ENCODE data around the gene HCRTR2. TPM values are rescaled to one million over a fixed set of nuclear protein-coding genes. Genes with fewer than 3 reads are reported as not detected.
"Not testable (repeated sequence)": the region's sequence is repeated elsewhere in the genome, so short reads cannot be mapped to it uniquely, and the experiment has no call there.

HCRTR2 gene
- total RNA-seq, 4 donors from 2014 or later: not detected

DNA sequence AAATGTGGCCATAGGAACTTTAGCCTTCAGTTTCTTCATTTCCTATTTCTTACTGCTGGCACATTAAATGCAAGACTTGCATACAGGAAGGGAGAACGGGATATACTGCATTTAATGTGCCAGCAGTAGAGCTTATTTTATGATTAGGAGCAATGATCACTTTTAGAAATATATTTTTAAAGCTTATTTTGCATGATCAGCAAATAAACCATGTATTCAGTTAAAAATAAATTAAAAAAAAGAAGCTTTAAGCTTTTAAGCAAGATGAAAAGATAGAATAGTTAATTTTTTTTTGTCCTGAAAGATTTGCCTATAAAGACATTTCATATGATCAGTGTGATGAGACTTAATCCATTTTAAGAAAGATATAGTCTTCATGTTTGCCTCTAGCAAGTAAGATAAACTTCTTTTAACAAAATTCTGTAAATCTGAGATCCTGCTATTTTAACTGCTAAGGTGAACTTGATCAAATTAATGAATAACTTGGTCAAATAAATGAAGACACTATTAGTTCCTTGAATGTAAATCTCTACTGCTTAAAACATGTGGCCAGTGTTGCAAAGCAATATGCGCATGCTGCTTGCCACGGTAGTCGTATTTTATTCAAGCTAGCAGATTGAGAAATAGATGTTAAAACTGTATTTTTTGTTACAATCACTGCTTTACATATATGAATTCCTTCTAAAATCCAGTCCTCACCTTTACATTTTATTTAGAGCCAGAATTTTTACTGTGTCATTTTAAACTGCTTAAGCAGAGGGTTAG, 36.2 kb upstream of the HCRTR2 start:
- no peak for DNase-seq
- H3K27me3 ChIP-seq: no peaks in the 10 kb centered on the region
- no peaks in the 10 kb centered on the region for H3K4me1 ChIP-seq
- TF ChIP-seq CTCF (IDR thresholded peaks at IDR 0.05) (no peak), POLR2A (IDR thresholded peaks at IDR 0.05) (no peak)
- H3K4me3 ChIP-seq (replicated peaks in 1 of 3): no peak overlapping the region
- WGBS, 2 donors: 87 to 90% methylated on average over 4 of the region's 4 CpGs
- H3K27ac ChIP-seq: no peak overlapping the region
- intact Hi-C loops (cut with DNase I): no loop called here
- no peaks in the 10 kb centered on the region for H3K36me3 ChIP-seq
- H3K9me3 ChIP-seq: no peaks in the 10 kb centered on the region

DNA sequence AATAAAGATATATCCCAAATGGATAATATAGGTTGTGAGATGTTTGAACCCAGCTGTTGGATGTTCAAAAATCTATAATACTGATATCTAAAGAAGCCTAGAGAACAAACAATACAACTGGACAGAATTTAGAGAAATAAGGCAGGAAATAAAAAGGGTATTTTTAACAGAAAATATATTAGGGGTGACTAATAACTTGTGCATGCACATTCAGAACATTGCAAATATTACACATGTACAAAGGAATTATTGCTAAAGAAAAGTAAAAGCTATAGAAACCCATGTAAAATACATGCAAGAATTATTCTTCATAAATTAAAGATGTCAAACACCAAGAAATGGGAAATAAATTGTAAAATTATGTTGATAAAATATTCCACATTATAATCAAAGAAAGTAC, 32.7 kb upstream of the HCRTR2 start:
- TF ChIP-seq CTCF (IDR thresholded peaks at IDR 0.05) (no peak), POLR2A (IDR thresholded peaks at IDR 0.05) (no peak)

GRCh38 chr6:55142610-55143009, 31.7 kb upstream of the HCRTR2 start:
- Histone ChIP-seq H3K27ac (no peak overlapping the region), H3K36me3 (no peaks in the 10 kb centered on the region), H3K4me3 (replicated peaks in 1 of 3) (no peak overlapping the region), H3K4me1 (no peaks in the 10 kb centered on the region), H3K9me3 (no peaks in the 10 kb centered on the region), H3K27me3 (no peaks in the 10 kb centered on the region)
- WGBS, 2 donors: 47 to 88% methylated on average over 2 of the region's 2 CpGs
- intact Hi-C loops (cut with DNase I): no loop called here
- no peak for DNase-seq
- no peak for TF ChIP-seq POLR2A (IDR thresholded peaks at IDR 0.05)
- no peak for TF ChIP-seq CTCF (IDR thresholded peaks at IDR 0.05)

More for the DNA sequence above, 32.7 kb upstream of the HCRTR2 start:
- H3K36me3 ChIP-seq: no peaks in the 10 kb centered on the region
- DNase-seq: no peak
- no peaks in the 10 kb centered on the region for H3K9me3 ChIP-seq
- H3K4me1 ChIP-seq: no peaks in the 10 kb centered on the region
- H3K4me3 ChIP-seq (replicated peaks in 1 of 3): no peak overlapping the region
- H3K27ac ChIP-seq: no peak overlapping the region
- intact Hi-C loops (cut with DNase I): no loop called here
- H3K27me3 ChIP-seq: no peaks in the 10 kb centered on the region

DNA sequence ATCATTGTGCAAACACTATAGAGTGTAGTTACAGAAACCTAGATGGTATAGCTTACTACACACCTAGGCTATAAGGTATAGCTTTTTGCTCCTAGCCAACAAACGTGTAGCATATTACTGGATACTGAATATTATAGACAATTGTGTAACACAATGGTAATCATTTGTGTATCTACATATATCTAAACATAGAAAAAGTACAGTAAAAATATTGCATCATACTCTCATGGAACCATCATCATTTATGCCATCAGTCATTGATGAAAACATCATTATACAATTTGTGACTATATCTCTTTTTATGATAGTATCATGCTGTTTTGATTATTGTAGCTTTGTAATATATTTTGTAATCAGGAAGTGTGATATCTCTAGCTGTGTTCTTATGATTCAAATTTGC, 21.0 kb upstream of the HCRTR2 start:
- Histone ChIP-seq H3K4me1 (no peaks in the 10 kb centered on the region), H3K36me3 (no peaks in the 10 kb centered on the region), H3K9me3 (no peaks in the 10 kb centered on the region), H3K27ac (no peak overlapping the region), H3K4me3 (replicated peaks in 1 of 3) (no peak overlapping the region), H3K27me3 (no peaks in the 10 kb centered on the region)
- TF ChIP-seq POLR2A (IDR thresholded peaks at IDR 0.05) (no peak), CTCF (IDR thresholded peaks at IDR 0.05) (no peak)
- DNase-seq: no peak
- WGBS, 2 donors: 50 to 62% methylated on average over 1 of the region's 1 CpG
- intact Hi-C loops (cut with DNase I): no loop called here

DNA sequence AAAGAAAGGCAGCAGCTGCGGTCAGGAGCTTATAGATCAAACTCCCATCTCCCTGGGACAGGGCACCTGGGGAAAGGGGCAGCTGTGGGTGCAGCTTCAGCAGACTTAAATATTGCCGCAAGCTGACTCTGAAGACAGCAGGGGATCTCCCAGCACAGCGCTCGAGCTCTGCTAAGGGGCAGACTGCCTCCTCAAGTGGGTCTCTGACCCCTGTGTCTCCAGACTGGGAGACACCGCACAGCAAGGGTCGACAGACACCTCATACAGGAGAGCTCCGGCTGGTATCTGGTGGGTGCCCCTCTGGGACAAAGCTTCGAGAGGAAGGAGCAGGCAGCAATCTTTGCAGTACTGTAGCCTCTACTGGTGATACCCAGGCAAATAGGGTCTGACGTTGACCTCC, 15.5 kb upstream of the HCRTR2 start:
- H3K4me3 ChIP-seq (replicated peaks in 1 of 3); H3K27ac ChIP-seq; intact Hi-C loops (cut with DNase I); H3K4me1 ChIP-seq; DNase-seq; H3K27me3 ChIP-seq; H3K36me3 ChIP-seq; H3K9me3 ChIP-seq: not testable (repeated sequence)
- 86 to 92% methylated on average over 3 to 9 of the region's 9 CpGs for WGBS, 2 donors
